Stimulated activated CD4-positive, alpha-beta T cell treated with anti-CD3 and anti-CD28 coated beads, Interleukin-4, amount 100 ng/mL, for 24 hours (primary cell): ENCODE results near the gene MCFD2.
"Not testable (repeated sequence)": the region's sequence is repeated elsewhere in the genome, so short reads cannot be mapped to it uniquely, and the experiment has no call there.

ENCODE experiments used
- DNase-seq: peaks from one replicate; pipeline ENCODE4 v3.0.0-alpha.2; 2020

MCFD2 gene

DNA sequence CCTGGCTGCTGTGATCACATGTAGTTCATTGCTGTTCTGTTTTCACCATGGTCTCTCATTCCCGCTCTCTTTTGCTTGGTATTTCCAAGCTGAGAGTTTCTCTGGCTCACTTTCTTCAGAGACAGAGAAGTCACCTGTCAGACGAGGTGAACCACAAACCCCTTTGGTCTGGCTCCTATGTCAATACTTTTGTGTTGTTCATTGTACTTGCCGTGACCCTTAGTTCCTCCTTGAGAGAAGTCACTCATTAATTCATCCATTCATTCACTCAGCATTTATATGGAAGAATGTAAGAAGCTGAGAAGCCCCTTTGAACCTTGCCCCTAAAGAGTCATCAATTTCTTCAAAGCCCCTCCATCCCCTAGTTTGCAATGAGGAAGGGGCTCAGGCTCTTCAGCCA is 15.2 kb downstream of the MCFD2 start:
- DNase-seq, result no peak

DNA sequence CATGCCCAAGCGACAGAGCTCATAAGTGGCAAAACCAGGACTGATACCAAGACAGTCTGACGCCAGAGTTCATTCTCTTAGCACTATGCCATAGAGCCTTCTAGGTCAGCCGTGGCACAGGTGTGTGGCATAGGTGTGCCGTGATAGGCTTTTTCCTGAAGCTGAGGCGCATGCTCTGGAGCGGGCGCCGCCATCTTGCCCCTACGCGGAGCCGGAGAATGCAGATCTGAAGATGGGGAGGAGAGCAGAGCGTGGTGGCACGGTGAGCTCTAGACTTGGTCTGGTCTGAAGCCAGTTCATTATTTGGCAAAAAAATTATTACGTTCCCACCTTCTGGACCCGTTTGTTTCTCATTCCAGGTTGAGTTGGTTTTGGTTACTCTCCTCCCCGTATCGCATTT is 16.6 kb downstream of the MCFD2 start:
- no peak for DNase-seq

DNA sequence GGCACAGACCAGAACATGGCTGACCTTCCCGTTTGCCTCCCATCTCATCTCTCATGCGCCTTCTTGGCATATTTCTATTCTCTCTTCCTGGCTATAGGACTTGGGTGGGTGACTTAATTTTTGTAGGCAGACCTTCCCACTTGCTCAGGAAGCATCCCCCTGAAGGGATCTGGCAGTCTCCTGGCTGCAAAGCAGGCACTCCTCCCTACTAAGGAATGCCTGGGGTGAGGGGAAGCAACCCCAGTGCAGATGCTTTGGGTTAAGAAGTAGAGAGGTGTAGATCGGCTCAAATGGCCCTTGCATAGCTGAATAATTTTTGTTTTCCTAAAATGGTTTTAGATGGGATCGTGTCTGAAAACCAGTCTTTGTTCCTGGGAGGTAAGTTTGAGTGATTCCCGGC is 17.6 kb downstream of the MCFD2 start:
- no peak for DNase-seq

DNA sequence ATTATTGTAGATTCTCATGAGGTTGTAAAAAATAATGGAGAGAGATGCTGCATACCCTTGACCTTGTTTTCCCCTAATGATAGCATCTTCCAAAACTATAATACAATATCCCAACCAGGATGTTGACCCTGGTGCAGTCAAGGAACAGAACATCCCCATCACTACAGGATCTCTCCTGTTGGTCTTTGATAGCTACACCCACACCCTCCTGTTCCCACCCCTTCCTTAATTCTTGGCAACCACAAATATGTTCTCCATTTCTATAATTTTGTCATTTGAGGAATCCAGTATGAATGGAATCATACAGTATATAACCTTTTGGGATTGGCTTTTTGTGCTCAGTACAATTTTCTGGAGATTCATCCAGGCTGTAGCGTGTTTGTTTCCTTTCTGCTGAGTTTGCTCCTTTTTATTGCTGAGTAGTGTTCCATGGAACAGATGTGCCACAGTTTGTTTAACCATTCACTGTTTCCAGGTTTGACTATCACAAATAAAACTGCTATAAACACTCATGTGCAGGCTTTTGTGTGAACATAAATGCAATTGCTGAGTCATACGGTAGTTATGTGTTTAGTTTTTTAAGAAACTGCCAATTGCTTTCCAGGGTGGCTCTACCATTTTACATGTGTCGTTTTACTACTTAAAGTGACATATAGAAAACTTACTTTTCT is 22.2 kb downstream of the MCFD2 start:
- no peak for DNase-seq

DNA sequence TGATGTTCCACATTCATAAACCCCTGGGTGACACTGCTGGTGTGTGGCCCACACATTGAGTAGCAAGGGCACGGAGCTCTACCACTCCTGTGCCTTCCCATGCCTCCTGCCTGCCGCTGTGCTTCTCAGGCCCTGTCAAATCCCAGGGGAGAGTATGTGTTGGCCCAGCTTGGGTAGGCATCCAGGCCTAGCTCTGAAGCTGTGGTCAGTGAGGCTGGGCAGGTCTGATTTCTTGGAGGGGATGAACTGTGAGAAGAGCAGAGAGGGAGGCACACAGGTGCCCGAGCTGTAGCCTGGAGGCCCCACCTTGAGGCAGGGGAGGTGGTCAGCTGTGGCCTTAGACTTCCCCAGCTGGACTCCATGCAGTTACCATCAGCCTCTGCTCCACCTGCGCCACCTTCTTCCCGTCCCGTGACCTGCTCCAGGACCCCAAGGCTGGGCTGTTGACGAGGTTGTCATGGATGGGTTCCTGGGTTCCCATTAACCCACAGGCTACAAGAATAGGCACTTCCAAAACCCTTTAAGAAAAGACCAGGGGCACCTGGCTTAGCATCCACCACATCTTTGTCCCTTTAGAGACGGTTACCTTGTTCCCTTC is 23.6 kb downstream of the MCFD2 start:
- no peak for DNase-seq

DNA sequence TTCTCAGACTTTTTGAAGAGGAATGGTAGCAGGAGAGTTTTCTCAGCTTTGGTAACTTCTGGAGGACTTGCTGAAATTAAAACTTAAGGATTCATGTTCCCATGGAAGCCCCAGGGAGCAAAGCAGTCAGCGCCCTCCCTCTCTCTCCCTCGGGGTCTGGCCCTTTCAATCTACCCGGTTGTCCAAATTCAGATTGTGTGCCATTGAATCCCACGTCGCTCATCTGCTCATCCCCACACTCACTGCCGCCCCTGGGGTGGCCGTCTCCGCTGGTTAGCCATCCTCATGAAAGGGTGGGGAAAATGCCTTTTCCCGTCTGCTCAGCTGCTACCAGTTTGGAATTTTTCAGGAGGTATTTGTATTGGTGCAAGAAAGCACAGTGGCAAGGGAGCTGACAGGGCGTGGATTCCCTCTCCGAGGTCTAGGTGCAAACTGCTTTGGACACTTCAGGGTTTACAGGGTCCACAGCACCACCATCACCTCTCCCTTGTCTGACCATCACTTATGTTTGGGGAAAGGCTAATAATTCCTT is 27.1 kb downstream of the MCFD2 start:
- no peak for DNase-seq

DNA sequence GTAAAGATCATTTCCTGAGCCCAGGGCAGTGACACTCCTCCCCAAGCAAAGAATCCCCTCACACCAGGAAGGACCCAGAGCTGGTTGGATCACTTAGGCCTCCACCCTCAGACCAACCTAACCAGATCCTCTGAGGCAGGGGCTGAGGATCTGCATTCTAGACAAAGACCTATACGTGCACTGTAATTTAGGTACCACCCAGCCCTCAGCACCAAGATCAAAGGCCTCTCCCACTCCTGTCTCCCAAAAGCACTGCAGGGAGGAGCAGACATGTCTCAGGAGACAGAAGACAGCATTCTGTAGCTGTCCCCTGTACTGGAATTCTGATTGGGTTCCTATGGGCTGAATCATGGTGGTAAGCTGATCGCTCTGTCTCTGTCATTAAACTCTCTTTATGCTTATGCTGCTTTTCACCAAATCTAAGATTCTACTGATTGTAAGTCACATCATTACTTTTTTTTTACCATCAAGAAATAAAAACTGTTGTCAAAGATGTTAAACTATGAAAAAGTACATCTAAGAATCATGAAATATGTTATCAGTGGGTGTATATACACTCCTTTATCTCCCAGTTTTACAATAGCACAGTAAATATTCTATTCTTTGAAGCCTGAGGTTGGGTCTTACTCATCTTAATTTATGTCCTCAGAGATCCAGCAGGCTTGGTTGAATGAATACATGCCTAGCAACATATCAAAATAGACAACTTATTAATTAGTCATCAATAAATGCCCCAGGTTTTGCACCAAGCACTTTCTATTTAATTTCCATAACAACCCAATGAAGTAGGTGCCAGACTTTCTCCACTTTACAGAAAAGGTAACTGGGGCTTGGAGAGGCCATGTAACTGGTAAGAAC is 28.3 kb downstream of the MCFD2 start:
- DNase-seq, result no peak

DNA sequence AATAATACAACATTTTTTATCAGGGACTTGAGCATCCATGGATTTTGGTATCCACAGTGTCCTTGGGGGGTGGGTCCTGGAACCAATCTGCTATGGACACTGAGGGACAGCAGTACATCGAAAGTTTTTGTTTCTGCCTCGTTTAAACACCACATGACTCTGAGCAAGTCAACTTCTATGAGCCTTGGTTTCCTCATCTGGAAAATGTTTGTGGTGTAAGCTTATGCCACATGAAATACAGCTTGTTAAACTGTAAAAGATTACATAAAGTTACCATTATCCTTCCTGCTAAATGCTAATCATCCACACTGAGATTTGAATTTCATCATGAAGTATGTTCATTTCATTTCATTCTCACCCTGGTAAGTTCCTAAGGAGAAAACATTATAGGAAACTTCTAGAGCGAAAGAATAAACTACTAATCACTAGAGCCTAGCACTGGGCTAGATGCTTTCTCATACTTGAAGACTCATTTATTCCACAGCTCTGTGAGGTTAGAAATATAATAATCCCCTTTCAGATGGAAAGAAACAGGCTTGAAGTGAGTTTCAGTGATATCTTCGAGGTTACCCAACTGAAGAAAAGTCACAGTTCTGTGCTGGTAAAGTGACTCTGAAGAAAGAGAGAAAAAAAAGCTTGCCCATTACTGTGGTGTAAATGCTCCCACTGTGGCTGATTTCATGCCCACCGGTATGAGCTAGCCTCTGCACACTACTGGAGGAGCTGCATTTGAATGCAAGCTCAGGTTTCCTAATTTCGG is 29.2 kb downstream of the MCFD2 start:
- no peak for DNase-seq

DNA sequence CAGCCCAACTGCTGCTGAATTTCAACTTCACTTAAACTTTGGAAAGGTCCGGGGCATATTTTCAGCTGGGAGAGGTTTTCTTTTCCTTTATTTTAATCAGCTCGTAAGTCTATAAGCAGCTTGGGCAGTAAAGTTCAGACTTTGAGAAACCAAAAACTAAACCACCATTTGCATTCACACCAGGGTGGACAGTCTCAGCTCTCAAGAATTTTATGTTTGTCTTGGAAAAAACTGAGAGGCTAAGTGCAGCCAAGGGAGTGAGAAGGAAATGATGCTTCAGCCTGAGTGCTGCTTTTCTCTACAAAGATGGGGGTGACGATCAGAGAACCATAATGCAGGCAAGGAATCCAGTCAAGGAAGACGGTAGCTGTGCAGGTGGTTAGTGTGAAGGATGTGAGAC is 30.2 kb downstream of the MCFD2 start:
- DNase-seq, result no peak

DNA sequence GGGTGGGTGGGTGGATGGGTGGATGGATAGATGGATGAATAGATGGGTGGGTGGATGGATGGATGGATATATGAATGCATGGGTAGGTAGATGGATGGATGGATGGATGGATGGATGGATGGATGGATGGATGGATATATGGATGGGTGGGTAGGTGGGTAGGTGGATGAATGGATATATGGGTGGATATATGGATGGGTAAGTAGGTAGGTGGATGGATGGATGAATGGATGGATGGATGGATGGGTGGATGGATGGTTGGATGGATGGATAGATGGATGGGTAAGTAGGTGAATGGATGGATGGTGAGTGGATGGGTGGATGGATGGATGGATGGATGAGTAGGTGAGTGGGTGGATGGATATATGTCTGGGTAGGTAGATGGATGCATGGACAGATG is 36.1 kb downstream of the MCFD2 start:
- no peak for DNase-seq

DNA sequence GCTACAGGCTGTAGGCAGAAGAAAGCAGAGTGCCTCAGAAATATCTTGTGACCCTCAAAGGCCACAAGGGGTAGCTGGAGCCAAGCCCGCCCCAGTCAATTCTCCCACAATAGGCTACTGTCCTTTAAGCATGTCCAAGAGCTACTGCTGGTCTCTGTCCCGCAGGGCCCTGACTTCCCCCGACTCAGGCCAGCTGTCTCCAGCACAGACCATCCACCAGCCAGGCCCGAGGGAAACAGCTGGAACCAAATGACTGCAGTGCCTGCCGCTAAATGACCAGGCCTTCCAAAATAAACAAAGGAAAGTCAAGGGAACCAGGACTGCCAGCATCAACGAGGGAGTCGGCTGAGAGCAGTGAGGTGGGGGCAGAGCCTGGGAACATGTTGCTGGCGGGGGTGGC is 36.7 kb downstream of the MCFD2 start:
- no peak for DNase-seq

DNA sequence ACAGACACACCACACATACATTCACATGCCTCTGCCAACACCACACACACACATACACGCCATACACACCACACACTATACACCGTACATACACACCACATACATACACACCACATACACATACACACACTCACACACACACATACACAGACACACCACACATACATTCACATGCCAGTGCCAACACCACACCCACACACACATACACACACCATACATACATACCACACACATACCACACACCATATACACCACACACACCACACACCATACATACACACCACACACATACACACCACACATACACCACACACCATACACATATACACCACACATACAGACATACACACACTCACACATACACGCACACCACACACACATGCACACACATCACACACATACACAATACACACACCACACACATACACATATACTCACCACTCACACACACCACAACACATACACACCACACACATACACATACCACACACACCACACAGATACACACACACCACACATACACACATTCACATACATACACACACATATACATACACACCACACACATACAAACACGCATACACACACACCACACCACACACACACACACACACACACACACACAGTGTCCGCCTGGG is 37.2 kb downstream of the MCFD2 start:
- DNase-seq, result no peak

DNA sequence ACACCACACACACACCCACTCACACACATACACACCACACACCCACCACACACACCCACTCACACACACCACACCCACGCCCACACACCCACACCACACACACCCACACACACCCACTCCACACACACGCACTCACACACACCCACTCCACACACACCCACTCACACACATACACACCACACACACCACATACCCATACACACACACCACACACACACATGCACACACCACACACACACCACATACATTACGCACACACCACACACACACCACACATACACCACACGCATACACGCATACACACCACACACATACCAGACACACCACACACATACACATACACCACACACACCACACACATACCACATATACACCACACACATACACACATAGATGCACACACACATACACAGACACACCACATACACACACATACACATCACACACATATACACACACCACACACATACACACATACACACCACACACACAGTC is 37.9 kb downstream of the MCFD2 start:
- no peak for DNase-seq

DNA sequence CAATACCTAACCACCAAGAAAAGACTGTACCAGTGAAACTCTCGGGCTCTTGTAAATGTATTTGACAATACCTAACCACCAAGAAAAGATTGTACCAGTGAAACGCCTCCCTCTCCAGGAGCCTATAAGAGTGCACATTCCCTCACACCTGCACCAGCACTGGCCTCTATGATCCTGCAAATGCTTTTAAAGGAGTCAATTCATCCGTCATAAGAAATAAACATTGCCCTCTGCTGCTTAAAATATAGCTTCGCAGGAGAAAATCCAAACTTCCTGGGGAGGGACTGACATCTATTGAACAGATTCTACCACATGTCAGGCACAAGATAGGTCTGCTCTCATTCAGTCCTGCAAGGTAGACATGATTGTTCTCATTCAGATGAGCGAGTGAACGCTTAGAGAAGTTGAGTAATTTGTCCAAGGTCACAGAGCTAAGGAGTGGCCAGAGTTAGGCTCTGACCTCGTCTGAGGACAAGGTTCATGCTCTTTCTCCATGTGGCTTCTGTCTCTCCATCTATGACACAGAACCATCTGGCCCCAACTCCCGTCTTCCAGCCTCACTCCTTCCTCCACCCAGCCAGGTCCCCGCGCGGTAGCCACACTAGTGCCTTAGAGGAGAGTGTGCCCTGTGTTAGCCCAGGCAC is 38.7 kb downstream of the MCFD2 start:
- DNase-seq, result no peak

DNA sequence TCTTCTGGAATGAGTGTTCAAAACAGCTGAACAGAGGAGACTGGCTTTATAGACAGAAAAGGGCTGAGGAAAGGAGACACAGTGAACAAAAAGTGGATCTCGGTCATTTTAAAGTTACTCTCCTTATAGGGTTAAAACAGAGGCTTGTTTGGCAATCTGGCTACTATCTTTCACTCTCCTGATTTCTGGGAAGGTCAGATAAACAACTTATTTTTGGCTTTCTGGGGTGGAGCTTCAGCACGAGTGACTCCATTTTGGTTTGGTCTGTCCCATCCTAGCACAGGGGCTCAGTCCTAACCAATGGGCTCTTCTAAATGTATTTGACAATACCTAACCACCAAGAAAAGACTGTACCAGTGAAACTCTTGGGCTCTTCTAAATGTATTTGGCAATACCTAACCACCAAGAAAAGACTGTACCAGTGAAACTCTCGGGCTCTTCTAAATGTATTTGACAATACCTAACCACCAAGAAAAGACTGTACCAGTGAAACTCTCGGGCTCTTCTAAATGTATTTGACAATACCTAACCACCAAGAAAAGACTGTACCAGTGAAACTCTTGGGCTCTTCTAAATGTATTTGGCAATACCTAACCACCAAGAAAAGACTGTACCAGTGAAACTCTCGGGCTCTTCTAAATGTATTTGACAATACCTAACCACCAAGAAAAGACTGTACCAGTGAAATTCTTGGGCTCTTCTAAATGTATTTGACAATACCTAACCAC is 39.5 kb downstream of the MCFD2 start:
- DNase-seq, result not testable (repeated sequence)

DNA sequence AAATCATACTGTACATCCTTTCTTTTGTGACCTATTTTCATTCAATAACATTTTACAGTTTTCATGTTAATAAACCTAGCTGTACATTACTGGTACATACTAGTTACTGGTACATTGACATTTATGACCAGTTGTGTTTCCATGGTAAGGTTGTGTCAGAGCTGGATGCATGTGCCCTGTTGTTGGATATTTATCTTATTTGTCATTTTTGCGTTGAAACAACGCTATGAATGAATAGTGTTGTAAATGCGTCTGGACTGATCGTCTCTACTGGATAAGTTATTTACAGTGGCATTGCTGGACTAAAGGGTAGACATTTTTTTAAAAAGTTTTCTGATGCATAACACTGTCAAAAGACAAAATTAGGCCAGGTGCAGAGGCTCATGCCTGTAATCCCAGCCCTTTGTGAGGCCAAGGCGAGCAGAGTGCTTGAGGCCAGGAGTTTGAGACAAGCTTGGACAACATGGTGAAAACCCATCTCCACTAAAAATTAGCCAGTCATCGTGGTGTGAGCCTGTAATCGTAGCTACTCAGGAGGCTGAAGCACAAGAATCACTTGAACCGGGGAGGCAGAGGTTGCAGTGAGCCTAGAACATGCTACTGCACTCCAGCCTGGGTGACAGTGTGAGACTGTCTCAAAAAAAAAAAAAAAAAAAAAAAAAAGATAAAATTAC is 40.2 kb downstream of the MCFD2 start:
- no peak for DNase-seq

DNA sequence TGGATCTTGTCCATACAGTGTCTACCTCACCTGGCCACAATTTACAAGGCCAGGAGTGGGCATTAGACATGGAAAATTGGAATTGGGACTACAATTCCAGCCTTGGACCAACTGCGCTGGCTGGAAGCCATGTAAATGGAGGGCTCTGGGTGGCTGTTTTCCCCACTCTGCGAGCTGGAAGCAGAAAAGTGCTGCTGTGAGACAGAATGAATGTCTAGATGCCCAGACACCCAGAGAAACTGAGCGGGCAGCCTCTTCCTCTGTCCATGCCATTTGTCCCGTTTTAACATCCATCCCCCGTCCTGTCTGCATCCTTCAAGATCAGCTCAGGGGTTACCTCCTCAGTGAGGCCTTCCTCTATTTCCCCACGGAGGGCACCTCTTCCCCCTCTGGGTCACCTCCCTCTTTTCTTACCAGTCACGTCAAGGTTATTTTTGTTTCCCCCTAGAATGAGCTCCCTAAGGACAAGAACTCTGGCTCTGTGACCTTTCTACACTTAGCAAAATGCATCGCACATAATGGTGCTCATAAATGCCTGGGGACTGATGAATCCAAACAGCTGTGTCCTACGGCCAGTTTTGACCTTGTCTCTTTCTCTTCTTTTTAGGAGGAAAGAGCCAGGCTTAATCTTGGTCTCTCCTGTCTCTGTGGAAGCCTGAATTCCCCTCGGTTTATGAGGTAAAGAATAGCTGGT is 41.2 kb downstream of the MCFD2 start:
- no peak for DNase-seq

DNA sequence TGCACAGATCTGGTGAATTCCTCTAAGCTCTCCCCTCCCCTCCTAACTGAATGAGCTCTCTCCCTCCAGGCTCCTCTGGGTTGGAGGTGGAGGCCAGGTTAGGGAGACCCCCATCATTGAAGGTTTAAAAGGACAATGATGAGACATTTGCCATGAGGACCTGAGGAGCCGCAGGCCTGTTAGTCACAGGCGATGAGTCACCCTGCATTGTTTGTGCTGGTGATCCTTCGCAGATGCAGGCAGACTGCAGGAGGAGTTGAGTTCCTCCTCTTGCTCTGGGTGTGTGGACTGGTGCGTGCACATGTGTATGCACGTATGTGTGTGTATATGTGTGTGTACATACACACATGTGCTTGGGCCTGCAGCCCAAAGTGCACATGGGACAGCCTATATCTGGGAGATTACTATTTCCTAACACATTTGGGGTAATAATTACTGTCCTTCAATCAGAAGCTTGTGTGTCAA is 42.0 kb downstream of the MCFD2 start:
- peak; percentile 23 for DNase-seq

DNA sequence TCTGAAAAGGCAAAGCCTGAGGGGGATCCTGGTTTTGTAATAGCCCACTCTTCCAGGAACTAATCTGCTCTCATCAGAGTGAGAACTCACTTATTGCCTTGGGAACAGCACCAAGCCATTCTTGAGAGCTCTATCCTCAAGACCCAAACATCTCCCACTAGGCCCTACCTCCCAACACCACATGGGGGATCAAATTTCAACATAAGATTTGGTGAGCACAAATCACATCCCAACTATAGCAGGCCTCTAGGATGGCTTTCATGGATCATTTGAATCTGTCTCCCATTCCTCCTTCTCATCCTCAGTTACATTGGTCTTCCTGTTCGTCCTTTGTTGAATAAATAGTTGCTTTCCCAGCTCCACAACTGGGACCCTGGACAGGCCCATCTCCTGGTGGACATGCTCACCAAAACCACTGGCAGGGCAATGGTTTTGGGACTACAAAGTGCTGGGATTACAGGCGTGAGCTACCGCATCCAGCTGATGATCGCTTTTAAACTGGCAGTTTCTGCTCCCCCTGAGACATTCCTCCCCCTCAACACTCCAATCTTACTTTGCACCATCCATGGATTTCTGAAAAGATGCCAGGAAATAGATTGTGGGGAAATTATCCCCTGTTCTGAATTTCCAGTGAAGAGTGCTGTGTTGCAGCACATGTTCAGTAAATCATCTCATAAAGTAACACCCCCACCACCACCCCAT is 42.6 kb downstream of the MCFD2 start:
- no peak for DNase-seq
